ENCODE data around the gene P3H4.

DNA sequence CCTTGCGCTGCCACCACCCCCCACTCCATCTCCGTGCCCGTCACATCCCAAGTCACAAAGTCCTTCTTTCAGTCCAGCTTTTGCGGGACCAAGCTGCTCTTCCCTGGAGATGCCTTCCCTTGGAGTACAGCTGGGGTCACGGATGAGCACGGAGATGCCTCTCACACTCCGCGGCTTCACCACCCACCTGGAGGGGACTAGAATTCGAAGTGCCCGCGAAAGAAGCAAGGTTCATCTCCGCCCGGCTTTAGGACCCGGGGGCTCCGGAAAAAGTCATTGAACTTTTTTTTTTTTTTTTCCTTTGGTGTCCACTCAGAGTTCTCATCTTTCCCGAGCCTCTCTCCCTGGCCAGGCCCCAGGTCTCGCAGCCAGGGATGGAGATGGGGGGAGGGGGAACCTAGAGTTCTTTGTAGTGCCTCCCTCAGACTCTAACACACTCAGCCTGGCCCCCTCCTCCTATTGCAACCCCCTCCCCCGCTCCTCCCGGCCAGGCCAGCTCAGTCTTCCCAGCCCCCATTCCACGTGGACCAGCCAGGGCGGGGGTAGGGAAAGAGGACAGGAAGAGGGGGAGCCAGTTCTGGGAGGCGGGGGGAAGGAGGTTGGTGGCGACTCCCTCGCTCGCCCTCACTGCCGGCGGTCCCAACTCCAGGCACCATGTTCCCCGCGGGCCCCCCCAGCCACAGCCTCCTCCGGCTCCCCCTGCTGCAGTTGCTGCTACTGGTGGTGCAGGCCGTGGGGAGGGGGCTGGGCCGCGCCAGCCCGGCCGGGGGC is 817 bp upstream of the P3H4 start, which contains the start of gene FKBP10:
- TF ChIP-seq, protein P1, sequence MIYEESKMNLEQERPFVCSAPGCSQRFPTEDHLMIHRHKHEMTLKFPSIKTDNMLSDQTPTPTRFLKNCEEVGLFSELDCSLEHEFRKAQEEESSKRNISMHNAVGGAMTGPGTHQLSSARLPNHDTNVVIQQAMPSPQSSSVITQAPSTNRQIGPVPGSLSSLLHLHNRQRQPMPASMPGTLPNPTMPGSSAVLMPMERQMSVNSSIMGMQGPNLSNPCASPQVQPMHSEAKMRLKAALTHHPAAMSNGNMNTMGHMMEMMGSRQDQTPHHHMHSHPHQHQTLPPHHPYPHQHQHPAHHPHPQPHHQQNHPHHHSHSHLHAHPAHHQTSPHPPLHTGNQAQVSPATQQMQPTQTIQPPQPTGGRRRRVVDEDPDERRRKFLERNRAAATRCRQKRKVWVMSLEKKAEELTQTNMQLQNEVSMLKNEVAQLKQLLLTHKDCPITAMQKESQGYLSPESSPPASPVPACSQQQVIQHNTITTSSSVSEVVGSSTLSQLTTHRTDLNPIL (CRISPR knock-in tag; IDR thresholded peaks at IDR 0.05; ENCODE audit: low read depth), result no peak
- TF ChIP-seq, protein P2, sequence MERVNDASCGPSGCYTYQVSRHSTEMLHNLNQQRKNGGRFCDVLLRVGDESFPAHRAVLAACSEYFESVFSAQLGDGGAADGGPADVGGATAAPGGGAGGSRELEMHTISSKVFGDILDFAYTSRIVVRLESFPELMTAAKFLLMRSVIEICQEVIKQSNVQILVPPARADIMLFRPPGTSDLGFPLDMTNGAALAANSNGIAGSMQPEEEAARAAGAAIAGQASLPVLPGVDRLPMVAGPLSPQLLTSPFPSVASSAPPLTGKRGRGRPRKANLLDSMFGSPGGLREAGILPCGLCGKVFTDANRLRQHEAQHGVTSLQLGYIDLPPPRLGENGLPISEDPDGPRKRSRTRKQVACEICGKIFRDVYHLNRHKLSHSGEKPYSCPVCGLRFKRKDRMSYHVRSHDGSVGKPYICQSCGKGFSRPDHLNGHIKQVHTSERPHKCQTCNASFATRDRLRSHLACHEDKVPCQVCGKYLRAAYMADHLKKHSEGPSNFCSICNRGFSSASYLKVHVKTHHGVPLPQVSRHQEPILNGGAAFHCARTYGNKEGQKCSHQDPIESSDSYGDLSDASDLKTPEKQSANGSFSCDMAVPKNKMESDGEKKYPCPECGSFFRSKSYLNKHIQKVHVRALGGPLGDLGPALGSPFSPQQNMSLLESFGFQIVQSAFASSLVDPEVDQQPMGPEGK (CRISPR knock-in tag; IDR thresholded peaks at IDR 0.05; ENCODE audit: borderline replicate concordance), result no peak
- no peak for TF ChIP-seq ARNTL (CRISPR knock-in tag; IDR thresholded peaks at IDR 0.05; ENCODE audit: borderline replicate concordance, low read depth)
- TF ChIP-seq SNAI2 (CRISPR knock-in tag; IDR thresholded peaks at IDR 0.05), result no peak
- TF ChIP-seq PPARA (CRISPR knock-in tag; IDR thresholded peaks at IDR 0.05; ENCODE audit: borderline replicate concordance), result no peak
- TF ChIP-seq, protein P3, sequence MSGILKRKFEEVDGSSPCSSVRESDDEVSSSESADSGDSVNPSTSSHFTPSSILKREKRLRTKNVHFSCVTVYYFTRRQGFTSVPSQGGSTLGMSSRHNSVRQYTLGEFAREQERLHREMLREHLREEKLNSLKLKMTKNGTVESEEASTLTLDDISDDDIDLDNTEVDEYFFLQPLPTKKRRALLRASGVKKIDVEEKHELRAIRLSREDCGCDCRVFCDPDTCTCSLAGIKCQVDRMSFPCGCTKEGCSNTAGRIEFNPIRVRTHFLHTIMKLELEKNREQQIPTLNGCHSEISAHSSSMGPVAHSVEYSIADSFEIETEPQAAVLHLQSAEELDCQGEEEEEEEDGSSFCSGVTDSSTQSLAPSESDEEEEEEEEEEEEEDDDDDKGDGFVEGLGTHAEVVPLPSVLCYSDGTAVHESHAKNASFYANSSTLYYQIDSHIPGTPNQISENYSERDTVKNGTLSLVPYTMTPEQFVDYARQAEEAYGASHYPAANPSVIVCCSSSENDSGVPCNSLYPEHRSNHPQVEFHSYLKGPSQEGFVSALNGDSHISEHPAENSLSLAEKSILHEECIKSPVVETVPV (CRISPR knock-in tag; IDR thresholded peaks at IDR 0.05), result no peak
- no peak for TF ChIP-seq BACH2 (CRISPR knock-in tag; IDR thresholded peaks at IDR 0.05; ENCODE audit: borderline replicate concordance)
- no peak for TF ChIP-seq TOX (CRISPR knock-in tag; IDR thresholded peaks at IDR 0.05; ENCODE audit: borderline replicate concordance)
- TF ChIP-seq RARB (CRISPR knock-in tag; IDR thresholded peaks at IDR 0.05), result no peak
- TF ChIP-seq ZFP30 (CRISPR knock-in tag; IDR thresholded peaks at IDR 0.05), result no peak
- no peak for TF ChIP-seq ISL1 (CRISPR knock-in tag; IDR thresholded peaks at IDR 0.05)
- no peak for TF ChIP-seq ZNF70 (CRISPR knock-in tag; IDR thresholded peaks at IDR 0.05)
- no peak for TF ChIP-seq ZFP3 (CRISPR knock-in tag; IDR thresholded peaks at IDR 0.05)

Data from SK-N-SH treated with all-trans-retinoic acid at 6 μM for 48 hours (cell line).